ENCODE data around the gene SLC27A2.

SLC27A2 gene

GRCh38 chr15:50244959-50245624 is 63.1 kb downstream of the SLC27A2 start:
- no peak for DNase-seq

DNA sequence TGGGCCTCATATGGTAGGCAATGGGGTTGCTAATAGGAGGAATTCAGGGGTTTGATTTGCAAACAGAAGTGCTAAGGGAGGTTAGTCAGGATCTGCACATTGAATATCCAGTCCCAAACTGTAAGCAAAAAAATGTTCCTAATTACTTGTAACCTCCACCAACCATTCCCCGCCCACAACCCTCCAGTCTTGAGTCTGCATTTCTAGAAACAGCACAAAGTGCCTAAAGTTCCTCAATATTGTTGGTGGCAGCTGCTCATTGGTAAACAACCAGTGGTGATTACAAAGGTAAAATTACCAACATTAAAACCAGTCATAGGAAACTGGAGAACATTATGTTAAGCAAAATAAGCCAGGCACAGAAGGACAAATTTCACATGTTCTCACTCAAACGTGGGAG is 64.6 kb downstream of the SLC27A2 start:
- DNase-seq: no peak

DNA sequence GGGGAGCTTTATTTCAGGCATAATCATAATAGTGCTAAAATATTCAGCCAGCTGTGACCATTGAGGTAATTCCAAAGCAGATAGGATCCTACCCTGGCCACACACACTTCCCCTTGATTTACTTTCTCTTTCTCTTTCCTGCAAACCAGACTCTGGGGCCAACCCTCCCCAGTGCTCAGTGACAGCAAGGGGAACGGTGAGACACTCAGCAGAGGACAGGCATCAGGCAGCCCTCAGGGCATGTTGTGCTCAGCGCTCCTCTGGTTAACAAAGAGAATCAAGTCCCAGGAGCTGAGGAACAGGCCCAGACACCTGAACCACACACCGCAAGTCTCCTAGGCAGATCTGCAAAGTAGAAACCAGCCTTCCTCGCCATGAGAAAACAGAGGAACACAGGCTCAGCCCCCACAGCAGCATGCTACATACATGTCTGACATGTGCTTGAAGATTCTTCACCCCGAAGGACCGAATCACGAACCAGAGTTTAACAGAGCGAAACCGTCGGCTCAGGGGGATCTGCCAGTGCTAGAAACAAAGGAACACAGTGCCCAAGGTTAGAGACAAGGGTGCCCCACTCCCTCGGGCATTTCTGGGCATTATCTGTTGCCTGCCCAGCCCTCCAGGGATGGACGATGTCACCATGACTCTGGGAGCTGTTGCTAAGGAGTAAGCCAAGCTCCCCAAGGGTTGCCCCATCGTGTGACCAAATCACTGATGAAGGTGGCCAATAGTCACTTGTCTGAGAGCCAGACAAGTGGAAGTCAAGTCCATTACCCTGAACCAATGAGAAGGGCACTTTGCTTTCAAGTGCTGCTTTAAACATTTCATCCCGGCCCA is 66.0 kb downstream of the SLC27A2 start:
- peak; percentile 59 to 60 for DNase-seq

DNA sequence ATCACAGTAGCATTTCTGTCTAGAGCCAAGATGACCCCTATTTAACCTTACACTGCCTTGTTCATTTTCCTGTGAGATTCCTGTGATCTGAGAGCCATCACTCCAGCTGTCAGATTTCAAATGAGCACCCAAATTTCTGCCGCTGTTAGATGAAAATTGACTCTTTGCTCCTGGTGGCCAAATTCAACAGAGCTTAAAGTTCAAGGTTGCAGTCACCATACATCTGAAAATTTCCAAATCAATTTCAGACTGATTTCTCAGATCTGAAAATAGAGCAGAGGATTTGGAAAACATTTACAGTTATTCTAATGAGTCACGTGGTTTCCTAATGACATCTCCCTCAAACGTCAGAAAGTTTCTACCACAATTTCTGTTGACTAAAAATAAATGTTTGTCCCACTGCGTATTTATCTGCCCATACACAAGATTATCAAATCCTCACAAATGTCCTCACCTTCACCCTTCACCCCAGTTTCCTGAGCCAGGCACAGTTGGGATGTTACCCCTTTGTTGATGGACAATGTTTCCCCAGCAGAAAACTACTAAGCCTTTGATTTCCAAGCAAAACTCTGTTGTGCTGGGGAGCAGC is 67.1 kb downstream of the SLC27A2 start:
- DNase-seq: no peak

DNA sequence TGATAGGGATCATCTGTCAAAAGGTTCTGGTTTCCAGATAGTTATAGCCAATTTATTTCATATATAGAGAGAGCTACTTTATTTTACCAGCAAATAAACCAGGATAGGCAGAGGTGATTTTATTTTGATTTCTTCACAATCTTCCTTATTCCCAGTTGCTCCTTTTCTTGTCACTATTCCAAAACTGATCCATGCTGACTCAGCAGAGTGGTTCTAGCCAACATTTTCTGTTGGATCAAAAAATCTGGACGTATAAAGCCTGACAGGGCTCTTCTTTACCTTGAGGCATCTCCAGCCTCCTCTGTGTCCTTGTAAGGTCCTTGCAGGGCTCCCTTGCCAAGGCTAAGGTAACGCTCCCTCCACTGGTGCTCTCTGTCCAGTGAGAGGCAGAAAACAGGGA is 67.7 kb downstream of the SLC27A2 start:
- DNase-seq: no peak

- no peak for DNase-seq
Observed at GRCh38 chr15:50250760-50251394, 68.9 kb downstream of the SLC27A2 start.

- DNase-seq: no peak
Observed at GRCh38 chr15:50251638-50252182, 69.7 kb downstream of the SLC27A2 start.

DNA sequence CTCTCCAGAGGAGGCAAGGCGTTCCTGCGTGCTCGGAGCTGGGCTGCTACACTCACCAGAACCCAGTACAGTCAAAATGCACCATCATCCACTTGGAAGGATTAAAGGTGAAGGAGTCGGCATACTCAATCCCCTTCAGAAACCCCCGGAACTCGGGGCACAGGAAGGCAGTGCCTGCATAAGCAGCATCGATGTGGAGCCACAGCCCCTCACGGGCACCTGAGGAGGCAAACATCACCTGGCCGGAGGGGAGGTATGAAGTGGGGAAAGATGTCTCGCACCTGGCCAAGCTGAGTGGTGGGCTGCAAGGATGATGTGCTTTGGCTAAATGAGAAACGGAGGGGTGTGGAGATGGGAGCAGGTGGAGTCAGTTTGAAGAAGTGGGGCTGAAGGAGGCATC is 70.6 kb downstream of the SLC27A2 start:
- DNase-seq: no peak

- DNase-seq: no peak
Observed at GRCh38 chr15:50256188-50257041, 74.4 kb downstream of the SLC27A2 start.

- no peak for DNase-seq
Observed at GRCh38 chr15:50257332-50257731, 75.3 kb downstream of the SLC27A2 start.

- no peak for DNase-seq
Observed at GRCh38 chr15:50257924-50258323, 75.9 kb downstream of the SLC27A2 start.

GRCh38 chr15:50259276-50259675 is 77.3 kb downstream of the SLC27A2 start:
- no peak for DNase-seq

- DNase-seq: no peak
Observed at GRCh38 chr15:50260969-50261496, 79.0 kb downstream of the SLC27A2 start.

DNA sequence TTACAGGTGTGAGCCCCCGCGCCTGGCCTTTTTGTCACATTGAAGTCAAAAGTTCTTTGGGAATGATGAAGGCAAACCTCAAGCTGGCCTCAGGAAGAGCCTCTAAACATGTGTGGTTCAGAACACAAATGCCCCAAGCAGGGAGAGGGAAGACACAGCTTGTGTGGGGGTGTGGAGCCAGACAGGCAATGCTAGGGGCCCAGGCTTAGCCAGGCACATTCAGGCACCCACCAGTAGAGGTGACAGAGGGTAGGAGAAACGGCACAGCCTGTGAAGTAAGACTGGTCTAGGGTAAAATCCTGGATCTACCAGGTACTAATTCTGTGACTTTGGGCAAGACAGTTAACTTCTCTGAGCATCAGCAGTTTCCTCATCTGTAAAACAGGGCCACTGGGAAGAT is 80.0 kb downstream of the SLC27A2 start:
- DNase-seq: peak in 1 of 2 donors; percentile 8

DNA sequence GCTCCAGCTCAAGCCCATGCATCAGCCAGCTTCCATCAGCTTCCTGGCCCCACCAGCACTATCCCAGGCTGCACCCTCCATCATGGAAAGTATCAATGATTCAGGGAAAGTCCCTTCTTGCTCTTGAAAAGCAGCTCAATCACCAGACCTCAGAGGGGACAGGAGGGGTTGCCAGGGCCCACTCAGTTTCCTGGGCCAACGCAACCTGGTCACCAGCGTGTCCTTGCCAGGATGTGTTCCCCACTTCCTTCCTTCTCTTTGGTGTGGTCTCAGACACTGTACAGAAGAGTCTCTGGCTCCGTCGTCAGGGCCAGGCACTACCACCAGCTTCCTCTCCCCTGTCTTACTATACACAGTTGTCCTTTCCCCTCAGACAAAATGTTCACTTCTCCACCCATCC is 80.5 kb downstream of the SLC27A2 start:
- peak; percentile 50 to 52 for DNase-seq

GRCh38 chr15:50265620-50266019 is 83.6 kb downstream of the SLC27A2 start, which contains the start of gene HDC:
HDC (minus strand) TSS chr15:50265726; CDS start chr15:50265623, 103 bp downstream.
- no peak for DNase-seq

DNA sequence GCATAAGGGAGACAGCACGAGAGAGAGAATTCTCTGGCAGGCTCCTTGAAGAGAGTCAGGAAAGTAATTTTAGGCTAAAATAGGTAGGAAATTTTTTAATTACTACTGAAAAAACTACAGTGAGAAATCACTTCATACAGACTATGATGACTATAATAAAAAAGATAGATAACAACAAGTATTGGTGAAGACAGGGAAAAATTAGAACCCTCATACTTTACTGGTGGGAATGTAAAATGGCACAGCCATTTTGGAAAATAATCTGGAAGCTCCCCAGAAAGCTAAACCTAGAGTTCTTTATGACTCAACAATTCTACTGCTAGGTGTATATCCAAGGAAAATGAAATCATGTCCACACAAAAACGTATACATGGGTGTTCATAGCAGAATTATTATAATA is 85.6 kb downstream of the SLC27A2 start:
- DNase-seq: no peak

DNA sequence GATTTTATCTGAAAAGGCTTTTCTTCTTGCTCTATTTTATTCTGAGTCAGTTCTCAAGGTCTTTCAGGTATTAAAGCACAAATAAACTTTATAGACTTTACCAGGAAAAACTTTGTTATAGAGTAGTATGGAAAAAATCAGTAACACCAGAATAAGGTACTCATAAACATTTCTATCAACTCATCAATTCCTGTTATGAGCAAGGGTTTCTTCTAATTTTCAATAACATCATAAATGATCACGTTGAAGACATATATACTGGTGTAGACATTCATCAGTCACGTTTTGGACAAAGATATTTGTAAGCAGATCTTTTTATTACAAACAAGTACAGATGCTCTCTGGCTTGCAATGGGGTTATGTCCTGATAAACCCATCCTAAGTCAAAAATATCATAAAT is 93.1 kb downstream of the SLC27A2 start:
- no peak for DNase-seq

GRCh38 chr15:50275908-50276307 is 93.9 kb downstream of the SLC27A2 start:
- no peak for DNase-seq

- DNase-seq: no peak
Observed at GRCh38 chr15:50277370-50277769, 95.4 kb downstream of the SLC27A2 start.

- DNase-seq: no peak
Observed at GRCh38 chr15:50278496-50278895, 96.5 kb downstream of the SLC27A2 start.

DNA sequence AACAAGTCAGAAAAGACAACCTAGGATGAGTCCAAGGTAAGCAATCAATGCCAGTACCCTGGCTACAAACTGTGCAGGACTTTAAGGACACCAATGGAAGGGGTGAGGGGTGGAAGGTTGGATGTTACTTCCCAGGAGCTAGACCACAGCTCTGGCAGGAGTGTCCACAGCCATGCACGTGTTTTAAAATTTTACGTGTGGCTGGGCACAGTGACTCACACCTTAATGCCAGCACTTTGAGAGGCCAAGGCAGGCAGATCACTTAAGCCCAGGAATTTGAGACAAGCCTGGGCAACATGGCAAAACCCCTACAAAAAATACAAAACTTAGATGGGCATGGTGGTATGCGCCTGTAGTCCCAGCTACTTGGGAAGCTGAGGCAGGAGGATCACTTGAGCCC is 98.3 kb downstream of the SLC27A2 start:
- DNase-seq: no peak
